ENCODE measurements around the gene SYT9. TPM values are rescaled to one million over a fixed set of nuclear protein-coding genes. Genes with fewer than 3 reads are reported as not detected.

SYT9 gene
- total and polyA plus RNA-seq, 3 donors from 2014 or later = 2.7 to 4.1 (median 3.1) TPM

GRCh38 chr11:7488681-7489080, 237.0 kb downstream of the SYT9 start:
- Histone ChIP-seq H3K36me3 (ENCODE audit: low read depth, missing control alignments) (no peaks in the 10 kb centered on the region), H3K4me3 (no peak overlapping the region), H3K27ac (no peak overlapping the region), H3K27me3 (no peaks in the 10 kb centered on the region), H3K9me3 (no peaks in the 10 kb centered on the region), H3K4me1 (peaks cover 6% of the 10 kb centered on the region)
- TF ChIP-seq POLR2A (IDR thresholded peaks at IDR 0.05) = no peak
- TF ChIP-seq, protein P1, sequence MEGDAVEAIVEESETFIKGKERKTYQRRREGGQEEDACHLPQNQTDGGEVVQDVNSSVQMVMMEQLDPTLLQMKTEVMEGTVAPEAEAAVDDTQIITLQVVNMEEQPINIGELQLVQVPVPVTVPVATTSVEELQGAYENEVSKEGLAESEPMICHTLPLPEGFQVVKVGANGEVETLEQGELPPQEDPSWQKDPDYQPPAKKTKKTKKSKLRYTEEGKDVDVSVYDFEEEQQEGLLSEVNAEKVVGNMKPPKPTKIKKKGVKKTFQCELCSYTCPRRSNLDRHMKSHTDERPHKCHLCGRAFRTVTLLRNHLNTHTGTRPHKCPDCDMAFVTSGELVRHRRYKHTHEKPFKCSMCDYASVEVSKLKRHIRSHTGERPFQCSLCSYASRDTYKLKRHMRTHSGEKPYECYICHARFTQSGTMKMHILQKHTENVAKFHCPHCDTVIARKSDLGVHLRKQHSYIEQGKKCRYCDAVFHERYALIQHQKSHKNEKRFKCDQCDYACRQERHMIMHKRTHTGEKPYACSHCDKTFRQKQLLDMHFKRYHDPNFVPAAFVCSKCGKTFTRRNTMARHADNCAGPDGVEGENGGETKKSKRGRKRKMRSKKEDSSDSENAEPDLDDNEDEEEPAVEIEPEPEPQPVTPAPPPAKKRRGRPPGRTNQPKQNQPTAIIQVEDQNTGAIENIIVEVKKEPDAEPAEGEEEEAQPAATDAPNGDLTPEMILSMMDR (IDR thresholded peaks at IDR 0.05) = no peak
- no peak for DNase-seq
- WGBS, 2 donors = 42 to 96% methylated on average over 1 of the region's 1 CpG
- intact Hi-C loops (cut with DNase I; ENCODE audit: low total_unique reads) = no loop called here

- H3K4me3 ChIP-seq = no peak overlapping the region
- 88 to 98% methylated on average over 2 of the region's 2 CpGs for WGBS, 2 donors
- no peaks in the 10 kb centered on the region for H3K9me3 ChIP-seq
- H3K27me3 ChIP-seq = no peaks in the 10 kb centered on the region
- DNase-seq = no peak
- peaks cover 6% of the 10 kb centered on the region for H3K4me1 ChIP-seq
- no peak overlapping the region for H3K27ac ChIP-seq
- intact Hi-C loops (cut with DNase I; ENCODE audit: low total_unique reads) = no loop called here
- H3K36me3 ChIP-seq (ENCODE audit: low read depth, missing control alignments) = no peaks in the 10 kb centered on the region
- TF ChIP-seq, protein P1 (IDR thresholded peaks at IDR 0.05) = no peak
- TF ChIP-seq POLR2A (IDR thresholded peaks at IDR 0.05) = no peak
Observed at GRCh38 chr11:7489376-7489775, 237.7 kb downstream of the SYT9 start.

GRCh38 chr11:7490054-7490453, 238.3 kb downstream of the SYT9 start:
- peaks cover 3% of the 10 kb centered on the region for H3K4me1 ChIP-seq
- H3K27me3 ChIP-seq = no peaks in the 10 kb centered on the region
- 79 to 85% methylated on average over 4 of the region's 4 CpGs for WGBS, 2 donors
- H3K9me3 ChIP-seq = no peaks in the 10 kb centered on the region
- TF ChIP-seq, protein P1 (IDR thresholded peaks at IDR 0.05) = no peak
- no peak for TF ChIP-seq POLR2A (IDR thresholded peaks at IDR 0.05)
- H3K27ac ChIP-seq = no peak overlapping the region
- intact Hi-C loops (cut with DNase I; ENCODE audit: low total_unique reads) = no loop called here
- no peak overlapping the region for H3K4me3 ChIP-seq
- DNase-seq = no peak
- H3K36me3 ChIP-seq (ENCODE audit: low read depth, missing control alignments) = no peaks in the 10 kb centered on the region

DNA sequence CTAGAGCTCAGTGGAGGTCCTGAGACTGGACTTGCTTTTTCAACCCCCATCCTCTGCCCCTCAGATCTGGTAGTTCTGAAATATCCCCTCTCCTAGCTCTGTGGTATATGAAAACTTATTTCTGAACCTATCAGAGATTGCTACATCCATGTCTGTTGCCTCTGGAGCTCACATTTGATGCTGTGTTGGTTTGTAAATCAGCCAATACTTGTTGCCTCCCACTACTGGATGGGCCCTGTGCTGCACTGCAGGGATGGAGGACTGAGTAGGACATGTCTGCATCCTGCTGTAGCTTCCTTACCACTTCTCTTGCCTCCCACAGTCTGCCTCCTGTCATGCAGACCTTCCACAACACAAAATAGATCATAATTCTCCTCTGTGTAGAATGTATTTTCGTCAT, 238.8 kb downstream of the SYT9 start:
- Histone ChIP-seq H3K27ac (no peak overlapping the region), H3K4me1 (peaks cover 3% of the 10 kb centered on the region), H3K36me3 (ENCODE audit: low read depth, missing control alignments) (no peaks in the 10 kb centered on the region), H3K27me3 (no peaks in the 10 kb centered on the region), H3K4me3 (no peak overlapping the region), H3K9me3 (no peaks in the 10 kb centered on the region)
- DNase-seq = no peak
- intact Hi-C loops (cut with DNase I; ENCODE audit: low total_unique reads) = no loop called here
- no peak for TF ChIP-seq POLR2A (IDR thresholded peaks at IDR 0.05)
- TF ChIP-seq, protein P1 (IDR thresholded peaks at IDR 0.05) = no peak
- 88 to 94% methylated on average over 1 of the region's 1 CpG for WGBS, 2 donors

GRCh38 chr11:7492253-7492652, 240.5 kb downstream of the SYT9 start:
- Histone ChIP-seq H3K4me1 (peaks cover 3% of the 10 kb centered on the region), H3K27me3 (no peaks in the 10 kb centered on the region), H3K36me3 (ENCODE audit: low read depth, missing control alignments) (no peaks in the 10 kb centered on the region), H3K9me3 (no peaks in the 10 kb centered on the region), H3K27ac (no peak overlapping the region), H3K4me3 (no peak overlapping the region)
- no peak for DNase-seq
- 47 to 62% methylated on average over 1 of the region's 1 CpG for WGBS, 2 donors
- TF ChIP-seq, protein P1 (IDR thresholded peaks at IDR 0.05) = no peak
- no peak for TF ChIP-seq POLR2A (IDR thresholded peaks at IDR 0.05)
- intact Hi-C loops (cut with DNase I; ENCODE audit: low total_unique reads) = no loop called here
